ENCODE measurements around the gene KLLN.
"Not testable (repeated sequence)": the region's sequence is repeated elsewhere in the genome, so short reads cannot be mapped to it uniquely, and the experiment has no call there.

KLLN gene

GRCh38 chr10:87838650-87839049 lies 24.7 kb downstream of the KLLN start:
- no peak for DNase-seq

GRCh38 chr10:87837445-87837844 lies 25.9 kb downstream of the KLLN start:
- DNase-seq: no peak

GRCh38 chr10:87836098-87836497 lies 27.2 kb downstream of the KLLN start:
- no peak for DNase-seq

GRCh38 chr10:87829986-87830729 lies 33.2 kb downstream of the KLLN start:
- no peak for DNase-seq

GRCh38 chr10:87829051-87829450 lies 34.3 kb downstream of the KLLN start:
- not testable (repeated sequence) for DNase-seq

- DNase-seq: no peak
These were observed 35.7 kb downstream of the KLLN start for GRCh38 chr10:87827681-87828080.

- no peak for DNase-seq
These were observed 36.7 kb downstream of the KLLN start for GRCh38 chr10:87826653-87827052.

GRCh38 chr10:87819289-87819585 lies 44.1 kb downstream of the KLLN start:
- DNase-seq: no peak

GRCh38 chr10:87818505-87819288 lies 44.6 kb downstream of the KLLN start:
- peak; percentile 74 for DNase-seq

GRCh38 chr10:87817609-87818504 lies 45.5 kb downstream of the KLLN start, which contains the start of gene ATAD1:
Gene ATAD1, minus strand, starts transcription at chr10:87818226. Its CDS starts 3,627 bp downstream, at chr10:87814599.
- DNase-seq: peak; percentile 88

- no peak for DNase-seq
These were observed 46.3 kb downstream of the KLLN start for GRCh38 chr10:87816898-87817608.

- DNase-seq: no peak
These were observed 47.0 kb downstream of the KLLN start for GRCh38 chr10:87816163-87816897.
